IPS DF 6.9 (cell line): ENCODE results near the gene PDGFB.

ENCODE experiments used
- DNase-seq: peaks from one replicate; pipeline ENCODE4 v3.0.0-alpha.2; 2013; ENCODE audit warnings: low read depth, low spot score
- H3K27ac ChIP-seq: one replicate; pipeline ENCODE4 v1.5.1; 2013; ENCODE audit warnings: low read length, control low read depth
- H3K27me3 ChIP-seq: 2 replicates; pipeline ENCODE4 v1.6.1; 2013; ENCODE audit warnings: mild to moderate bottlenecking, low read length; ENCODE audit not compliant: control insufficient read depth, insufficient read depth
- H3K36me3 ChIP-seq: 2 replicates; pipeline ENCODE4 v1.6.1; 2013; ENCODE audit warnings: low read length; ENCODE audit not compliant: control insufficient read depth, insufficient read depth
- H3K4me1 ChIP-seq: 2 replicates; pipeline ENCODE4 v1.6.1; 2013; ENCODE audit warnings: low read length; ENCODE audit not compliant: control insufficient read depth, insufficient read depth
- H3K4me3 ChIP-seq: 2 replicates; pipeline ENCODE4 v1.5.1; 2013; ENCODE audit warnings: mild to moderate bottlenecking, low read length
- H3K9me3 ChIP-seq: 2 replicates; pipeline ENCODE4 v1.6.1; 2013; ENCODE audit warnings: low read length, inconsistent platforms; ENCODE audit not compliant: control insufficient read depth, insufficient read depth
- WGBS: extraction: QIAGEN DNeasy Blood & Tissue Kit; methylation state at CpG from one replicate; pipeline ENCODE4 v1.1.7; 2013; ENCODE audit warnings: mixed read lengths, missing lambda C conversion rate; ENCODE audit not compliant: insufficient read length, insufficient coverage; 5-methylcytosine and 5-hydroxymethylcytosine counted together

PDGFB gene

GRCh38 chr22:39244496-39245129 is at the start of gene PDGFB:
TSS of gene PDGFB (minus strand) at chr22:39244982. CDS start at chr22:39243963, 1,019 bp downstream.
- no peak for DNase-seq

DNA sequence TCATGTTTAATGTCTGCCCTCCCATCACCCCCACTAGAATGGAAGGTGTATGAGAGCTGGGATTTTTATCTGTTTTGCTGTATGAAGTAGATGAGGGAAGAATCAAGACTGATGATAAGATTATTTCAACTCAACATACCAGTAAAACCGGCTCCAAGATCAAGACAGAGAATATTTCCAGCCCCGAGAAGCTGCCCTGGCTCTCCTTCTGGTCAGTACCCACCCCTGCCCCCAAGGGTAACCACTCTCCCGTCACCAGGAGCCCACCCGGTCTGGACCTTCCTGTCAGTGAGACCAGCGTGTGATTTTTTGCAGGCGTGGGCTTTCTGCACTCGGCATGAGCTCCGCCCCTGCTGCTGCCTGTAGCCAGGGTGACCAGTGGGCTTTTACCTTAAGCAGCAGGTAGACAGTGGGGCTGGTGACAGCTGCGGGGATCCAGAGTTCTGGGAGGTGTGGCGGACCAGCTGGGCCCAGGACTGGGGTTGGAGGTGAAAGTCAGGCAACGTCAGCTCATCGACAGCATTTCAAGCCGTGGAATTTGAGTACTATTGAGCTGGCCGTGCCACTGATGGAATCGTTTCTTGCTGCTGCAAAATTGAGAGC is 49.1 kb upstream of the PDGFB start:
- Histone ChIP-seq H3K4me3 (no peak overlapping the region), H3K36me3 (no peaks in the 10 kb centered on the region), H3K27ac (no peak overlapping the region), H3K4me1 (peaks cover 8% of the 10 kb centered on the region; the same call in 1 of the 2 replicates), H3K27me3 (no peaks in the 10 kb centered on the region), H3K9me3 (no peaks in the 10 kb centered on the region)
- WGBS, result no CpG with 5 or more reads among the region's 15 CpGs
- no peak for DNase-seq

More at GRCh38 chr22:39244496-39245129, at the start of gene PDGFB:
- Histone ChIP-seq H3K4me3 (peak within 1 kb of the TSS; percentile 34; the same call in 1 of the 2 replicates), H3K36me3 (no peaks in the 10 kb centered on the region), H3K9me3 (no peaks in the 10 kb centered on the region), H3K4me1 (peaks cover 14% of the 10 kb centered on the region), H3K27me3 (peaks cover 29% of the 10 kb centered on the region), H3K27ac (no peak within 1 kb of the TSS)
- WGBS, result no CpG with 5 or more reads among the region's 68 CpGs

DNA sequence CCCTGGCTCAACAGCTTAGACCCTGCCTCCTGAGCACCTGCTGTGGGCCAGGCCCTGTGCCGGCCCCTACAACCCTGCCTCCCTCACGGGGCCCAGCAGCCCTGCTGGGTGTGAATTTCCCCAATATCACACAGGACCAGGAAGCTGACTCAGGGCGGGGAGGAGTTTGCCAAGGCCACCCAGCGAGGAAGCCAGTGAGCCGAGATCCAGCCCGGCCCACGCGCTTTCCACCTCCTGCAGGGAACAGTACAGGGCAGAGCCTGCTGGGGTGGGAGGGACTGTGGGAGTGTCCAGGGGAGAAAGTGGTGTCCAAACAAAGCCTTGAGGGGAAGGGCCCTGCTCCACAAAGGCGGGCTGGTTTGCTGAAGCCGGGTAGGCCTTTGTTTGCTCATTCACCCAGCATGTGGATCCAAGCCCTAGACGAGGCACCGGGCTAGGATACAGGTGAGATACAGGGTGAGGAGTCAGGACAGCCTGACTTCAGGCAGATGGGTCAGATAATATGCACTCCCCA is 47.8 kb upstream of the PDGFB start:
- Histone ChIP-seq H3K9me3 (no peaks in the 10 kb centered on the region), H3K27me3 (no peaks in the 10 kb centered on the region), H3K4me3 (no peak overlapping the region), H3K36me3 (no peaks in the 10 kb centered on the region), H3K27ac (no peak overlapping the region), H3K4me1 (peaks cover 8% of the 10 kb centered on the region; the same call in 1 of the 2 replicates)
- no peak for DNase-seq
- WGBS, result no CpG with 5 or more reads among the region's 12 CpGs

DNA sequence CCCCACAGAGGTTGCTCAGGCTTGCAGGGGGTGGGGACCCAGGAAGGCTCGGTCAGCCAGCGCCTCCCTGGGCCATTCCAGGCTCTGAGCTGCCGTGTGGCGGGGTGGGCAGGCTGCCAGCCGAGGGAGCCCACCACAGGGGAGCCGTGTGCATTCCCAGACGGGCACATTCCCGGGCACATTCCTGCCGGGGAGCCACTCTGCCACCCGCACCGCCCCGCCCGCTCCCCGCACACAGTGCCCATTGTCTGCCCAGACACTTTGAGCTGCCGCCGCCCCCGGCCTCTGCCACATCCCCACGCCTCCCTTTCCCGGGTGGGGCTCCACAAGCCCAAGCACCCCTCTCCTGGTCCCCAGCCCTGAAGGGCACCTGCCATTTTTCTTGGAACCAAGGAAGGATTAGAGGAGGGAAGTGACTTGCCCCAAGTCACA is 47.3 kb upstream of the PDGFB start:
- no peak overlapping the region for H3K4me3 ChIP-seq
- H3K36me3 ChIP-seq, result no peaks in the 10 kb centered on the region
- no CpG with 5 or more reads among the region's 19 CpGs for WGBS
- H3K9me3 ChIP-seq, result no peaks in the 10 kb centered on the region
- no peak overlapping the region for H3K27ac ChIP-seq
- no peaks in the 10 kb centered on the region for H3K27me3 ChIP-seq
- H3K4me1 ChIP-seq, result peaks cover 7% of the 10 kb centered on the region; the same call in 1 of the 2 replicates
- DNase-seq, result no peak

- no peak overlapping the region for H3K27ac ChIP-seq
- DNase-seq, result no peak
- no peaks in the 10 kb centered on the region for H3K36me3 ChIP-seq
- H3K27me3 ChIP-seq, result no peaks in the 10 kb centered on the region
- WGBS, result no CpG with 5 or more reads among the region's 10 CpGs
- H3K4me3 ChIP-seq, result no peak overlapping the region
- H3K4me1 ChIP-seq, result peaks cover 4% of the 10 kb centered on the region; the same call in 1 of the 2 replicates
- H3K9me3 ChIP-seq, result no peaks in the 10 kb centered on the region
Observed at GRCh38 chr22:39291523-39291922, 46.7 kb upstream of the PDGFB start.

DNA sequence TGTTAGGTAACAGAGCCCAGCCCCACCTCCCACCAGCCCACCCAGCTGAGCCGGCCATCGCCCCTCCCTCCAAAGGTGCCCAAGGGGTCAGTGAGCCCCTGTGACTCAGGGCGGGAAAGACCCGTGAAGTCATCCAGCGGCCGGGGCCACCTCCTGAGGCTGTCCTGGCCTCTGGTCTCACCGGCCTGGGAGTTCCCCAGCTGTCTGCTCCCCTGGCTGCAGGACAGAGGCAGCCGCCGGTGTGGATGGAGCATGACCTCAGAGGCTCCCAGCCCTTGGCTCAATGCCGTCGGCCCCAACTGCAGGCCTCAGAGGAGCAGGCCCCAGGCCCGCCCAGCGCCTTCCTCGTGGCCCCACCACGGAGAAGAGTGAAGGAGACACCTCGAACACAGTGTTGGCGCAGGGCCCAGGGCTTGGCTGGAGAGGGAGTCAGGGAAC is 46.0 kb upstream of the PDGFB start:
- no peak for DNase-seq
- Histone ChIP-seq H3K27ac (no peak overlapping the region), H3K4me1 (peaks cover 4% of the 10 kb centered on the region; the same call in 1 of the 2 replicates), H3K27me3 (no peaks in the 10 kb centered on the region), H3K9me3 (no peaks in the 10 kb centered on the region), H3K36me3 (no peaks in the 10 kb centered on the region), H3K4me3 (no peak overlapping the region)
- WGBS, result no CpG with 5 or more reads among the region's 17 CpGs

- H3K4me1 ChIP-seq, result peaks cover 4% of the 10 kb centered on the region; the same call in 1 of the 2 replicates
- WGBS, result no CpG with 5 or more reads among the region's 16 CpGs
- no peak for DNase-seq
Observed at GRCh38 chr22:39289975-39290720, 45.4 kb upstream of the PDGFB start.

DNA sequence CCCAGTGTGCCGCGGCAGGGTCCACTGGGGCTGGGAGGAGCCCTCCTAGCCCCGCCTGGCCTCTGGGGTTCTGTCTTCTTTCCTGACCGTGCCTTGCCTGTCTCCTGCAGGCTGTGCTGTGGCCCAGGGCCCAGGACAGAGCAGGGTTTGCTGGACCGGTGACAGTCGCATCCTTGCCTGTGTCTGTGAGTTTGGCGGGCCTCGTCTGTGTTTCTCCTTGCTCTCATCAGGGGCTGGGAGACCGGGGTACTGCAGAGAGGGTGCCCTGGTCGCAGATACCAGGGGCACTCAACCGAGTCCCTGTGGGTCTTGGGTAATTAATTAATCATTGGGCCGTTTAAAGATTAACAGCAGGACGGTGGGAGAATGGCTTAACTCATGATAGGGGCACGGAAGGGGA is 44.8 kb upstream of the PDGFB start:
- no CpG with 5 or more reads among the region's 14 CpGs for WGBS
- Histone ChIP-seq H3K27me3 (no peaks in the 10 kb centered on the region), H3K27ac (no peak overlapping the region), H3K4me3 (no peak overlapping the region), H3K36me3 (no peaks in the 10 kb centered on the region), H3K9me3 (no peaks in the 10 kb centered on the region), H3K4me1 (peaks cover 4% of the 10 kb centered on the region; the same call in 1 of the 2 replicates)
- DNase-seq, result no peak

More at GRCh38 chr22:39289975-39290720, 45.4 kb upstream of the PDGFB start:
- Histone ChIP-seq H3K4me3 (no peak overlapping the region), H3K36me3 (no peaks in the 10 kb centered on the region), H3K27ac (no peak overlapping the region), H3K27me3 (no peaks in the 10 kb centered on the region), H3K9me3 (no peaks in the 10 kb centered on the region)

DNA sequence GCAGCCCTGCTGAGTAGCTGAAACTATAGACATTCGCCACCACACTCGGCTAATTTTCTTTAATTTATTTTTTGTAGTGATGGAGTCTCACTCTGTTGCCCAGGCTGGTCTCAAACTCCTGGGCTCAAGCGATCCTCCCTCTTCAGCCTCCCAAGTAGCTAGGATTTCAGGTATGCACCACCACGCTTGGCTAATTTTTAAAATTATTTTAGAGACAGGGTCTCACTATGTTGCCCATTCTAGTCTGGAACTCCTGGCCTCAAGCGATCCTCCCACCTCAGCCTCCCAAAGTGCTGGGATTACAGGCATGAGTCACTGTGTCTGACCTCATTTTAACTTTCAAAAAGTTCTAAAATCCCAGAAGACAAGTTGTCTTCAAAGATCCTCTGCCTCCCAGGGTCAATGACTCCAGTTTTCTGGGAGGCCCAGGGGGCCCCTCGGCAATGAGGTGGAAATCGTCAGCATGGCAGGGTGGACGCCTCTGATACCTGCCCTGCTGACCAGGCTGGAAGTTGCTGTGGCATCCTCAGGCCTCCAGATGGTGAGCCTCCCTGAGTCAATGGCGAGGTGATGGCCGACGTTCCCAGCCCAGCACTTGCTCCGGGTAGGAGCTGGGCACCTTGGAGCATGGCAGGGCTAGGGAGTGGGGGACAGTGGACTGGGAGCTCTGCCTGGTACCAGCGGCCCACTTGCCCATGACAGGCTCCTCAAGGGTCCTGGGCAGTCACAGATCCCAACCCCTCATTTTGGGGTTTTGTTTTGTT is 43.5 kb upstream of the PDGFB start:
- DNase-seq, result no peak
- no peaks in the 10 kb centered on the region for H3K27me3 ChIP-seq
- H3K36me3 ChIP-seq, result no peaks in the 10 kb centered on the region
- H3K27ac ChIP-seq, result no peak overlapping the region
- no peak overlapping the region for H3K4me3 ChIP-seq
- no CpG with 5 or more reads among the region's 13 CpGs for WGBS
- peaks cover 4% of the 10 kb centered on the region; the same call in 1 of the 2 replicates for H3K4me1 ChIP-seq
- no peaks in the 10 kb centered on the region for H3K9me3 ChIP-seq
